Chondrocyte (in vitro differentiated cells): ENCODE data around the gene UNKL. TPM values are rescaled to one million over a fixed set of nuclear protein-coding genes. Genes with fewer than 3 reads are reported as not detected.

ENCODE experiments used
- DNase-seq: peaks from one replicate; pipeline ENCODE4 v3.0.0; 2021; ENCODE audit warnings: mixed read lengths, low spot score
- H3K27ac Mint-ChIP-seq: one replicate; pipeline ENCODE4 v1.8.0; 2021; ENCODE audit warnings: mild to moderate bottlenecking, moderate library complexity, mixed read lengths; ENCODE audit not compliant: unreplicated experiment
- H3K27me3 Mint-ChIP-seq: 2 replicates; pipeline ENCODE4 v1.8.0; 2021; ENCODE audit warnings: low read depth, mixed read lengths
- H3K36me3 Mint-ChIP-seq: 2 replicates; pipeline ENCODE4 v1.8.0; 2021; ENCODE audit warnings: low read depth, mixed read lengths
- H3K4me1 Mint-ChIP-seq: 2 replicates; pipeline ENCODE4 v1.8.0; 2021; ENCODE audit warnings: low read depth, mild to moderate bottlenecking, mixed read lengths
- H3K4me3 Mint-ChIP-seq: one replicate; pipeline ENCODE4 v1.8.0; 2021; ENCODE audit warnings: mild to moderate bottlenecking, moderate library complexity, mixed read lengths; ENCODE audit not compliant: unreplicated experiment
- H3K9me3 Mint-ChIP-seq: 2 replicates; pipeline ENCODE4 v1.8.0; 2021; ENCODE audit warnings: low read depth, mixed read lengths
- CTCF ChIP-seq: fragments of 200-600 bp; sonication (generic); IDR thresholded peaks from 2 replicates; pipeline ENCODE4 v1.5.0; 2021; ENCODE audit warnings: antibody characterized with exemption, mild to moderate bottlenecking, moderate library complexity
- total RNA-seq: library from RNA; stranded (reverse); gene quantifications from 3 replicates; pipeline ENCODE4 v1.2.1, GENCODE V29; 2021

UNKL gene
- total RNA-seq, 1 donor from 2014 or later = 12.6 TPM

- peaks cover 2% of the 10 kb centered on the region for H3K36me3 Mint-ChIP-seq
- no peak for DNase-seq
- no peaks in the 10 kb centered on the region for H3K9me3 Mint-ChIP-seq
- H3K27me3 Mint-ChIP-seq = peaks cover 2% of the 10 kb centered on the region
- TF ChIP-seq CTCF = no peak
- no peak overlapping the region for H3K27ac Mint-ChIP-seq
- no peak overlapping the region for H3K4me3 Mint-ChIP-seq
- H3K4me1 Mint-ChIP-seq = peaks cover 29% of the 10 kb centered on the region
Measured at GRCh38 chr16:1347286-1347855, 67.1 kb downstream of the UNKL start.

- DNase-seq = no peak
- Mint-ChIP-seq H3K36me3 (peaks cover 2% of the 10 kb centered on the region), H3K27me3 (peaks cover 2% of the 10 kb centered on the region), H3K27ac (no peak overlapping the region), H3K4me3 (no peak overlapping the region), H3K4me1 (peaks cover 27% of the 10 kb centered on the region), H3K9me3 (no peaks in the 10 kb centered on the region)
- TF ChIP-seq CTCF = peak; percentile 53
Measured at GRCh38 chr16:1346422-1347285, 67.8 kb downstream of the UNKL start.

GRCh38 chr16:1345651-1346421 is 68.7 kb downstream of the UNKL start:
- Mint-ChIP-seq H3K27ac (no peak overlapping the region), H3K27me3 (peaks cover 2% of the 10 kb centered on the region), H3K36me3 (peaks cover 2% of the 10 kb centered on the region), H3K4me3 (no peak overlapping the region), H3K4me1 (peaks cover 23% of the 10 kb centered on the region), H3K9me3 (no peaks in the 10 kb centered on the region)
- no peak for TF ChIP-seq CTCF
- no peak for DNase-seq

- Mint-ChIP-seq H3K27me3 (peaks cover 5% of the 10 kb centered on the region), H3K4me3 (no peak overlapping the region), H3K9me3 (no peaks in the 10 kb centered on the region), H3K4me1 (peaks cover 16% of the 10 kb centered on the region), H3K27ac (no peak overlapping the region), H3K36me3 (peaks cover under 1% of the 10 kb centered on the region)
- no peak for DNase-seq
- no peak for TF ChIP-seq CTCF
Measured at GRCh38 chr16:1345087-1345486, 69.4 kb downstream of the UNKL start.

GRCh38 chr16:1344499-1344898 is 70.0 kb downstream of the UNKL start:
- peaks cover 14% of the 10 kb centered on the region for H3K4me1 Mint-ChIP-seq
- no peak for TF ChIP-seq CTCF
- H3K27ac Mint-ChIP-seq = no peak overlapping the region
- no peak for DNase-seq
- peaks cover 5% of the 10 kb centered on the region for H3K27me3 Mint-ChIP-seq
- H3K4me3 Mint-ChIP-seq = no peak overlapping the region
- no peaks in the 10 kb centered on the region for H3K9me3 Mint-ChIP-seq
- H3K36me3 Mint-ChIP-seq = no peaks in the 10 kb centered on the region
